ENCODE measurements around the gene SRP72.

The SRP72 gene

GRCh38 chr4:56496241-56496640 is 28.8 kb downstream of the SRP72 start:
- H3K9me3 ChIP-seq (ENCODE audit: control insufficient read depth in 5 of 5, low read length in 5 of 5) = no peaks in the 10 kb centered on the region
- peaks cover 32 to 66% (median 48%) of the 10 kb centered on the region in 5 donors for H3K36me3 ChIP-seq (ENCODE audit: control insufficient read depth in 5 of 5, insufficient read depth in 5 of 5, low read length in 5 of 5)

GRCh38 chr4:56505269-56506130 is 38.1 kb downstream of the SRP72 start, which contains the start of gene ARL9:
ARL9 (plus strand) TSS chr4:56505791; CDS start chr4:56505863, 72 bp downstream.
- peaks cover 13 to 27% (median 14%) of the 10 kb centered on the region in 5 donors for H3K36me3 ChIP-seq (ENCODE audit: control insufficient read depth in 5 of 5, insufficient read depth in 5 of 5, low read length in 5 of 5)
- H3K9ac ChIP-seq (ENCODE audit: low read length in 5 of 5) = peak within 1 kb of the TSS in 4 of 5 donors; percentile 4 to 80 (median 62)
- H3K27ac ChIP-seq (ENCODE audit: low read depth, low read length) = no peak within 1 kb of the TSS
- peaks cover 0 to 16% (median 14%) of the 10 kb centered on the region in 5 donors for H3K4me1 ChIP-seq (ENCODE audit: control insufficient read depth in 5 of 5, insufficient read depth in 5 of 5, low read length in 5 of 5)
- H3K9me3 ChIP-seq (ENCODE audit: control insufficient read depth in 5 of 5, low read length in 5 of 5) = no peaks in the 10 kb centered on the region
- H3K27me3 ChIP-seq (ENCODE audit: control insufficient read depth in 5 of 5, insufficient read depth in 4 of 5, low read length in 5 of 5) = peaks cover 0 to 14% (median 9%) of the 10 kb centered on the region in 5 donors
- peak within 1 kb of the TSS; percentile 64 to 95 (median 75) for H3K4me3 ChIP-seq (ENCODE audit: low read depth in 1 of 5, low read length in 5 of 5)

More at GRCh38 chr4:56496241-56496640, 28.8 kb downstream of the SRP72 start:
- H3K4me1 ChIP-seq (ENCODE audit: control insufficient read depth in 5 of 5, insufficient read depth in 5 of 5, low read length in 5 of 5) = no peaks in the 10 kb centered on the region
- no peaks in the 10 kb centered on the region for H3K27me3 ChIP-seq (ENCODE audit: control insufficient read depth in 5 of 5, insufficient read depth in 4 of 5, low read length in 5 of 5)
- H3K4me3 ChIP-seq (ENCODE audit: low read depth in 1 of 5, low read length in 5 of 5) = no peak overlapping the region
- no peak overlapping the region for H3K9ac ChIP-seq (ENCODE audit: low read length in 5 of 5)
- no peak overlapping the region for H3K27ac ChIP-seq (ENCODE audit: low read depth, low read length)

GRCh38 chr4:56511098-56511497 is 43.7 kb downstream of the SRP72 start:
- Histone ChIP-seq H3K4me1 (ENCODE audit: control insufficient read depth in 5 of 5, insufficient read depth in 5 of 5, low read length in 5 of 5) (peaks cover 0 to 5% (median 4%) of the 10 kb centered on the region in 5 donors), H3K4me3 (ENCODE audit: low read depth in 1 of 5, low read length in 5 of 5) (no peak overlapping the region), H3K36me3 (ENCODE audit: control insufficient read depth in 5 of 5, insufficient read depth in 5 of 5, low read length in 5 of 5) (no peaks in the 10 kb centered on the region), H3K27me3 (ENCODE audit: control insufficient read depth in 5 of 5, insufficient read depth in 4 of 5, low read length in 5 of 5) (peaks cover 0 to 11% (median 6%) of the 10 kb centered on the region in 5 donors), H3K27ac (ENCODE audit: low read depth, low read length) (no peak overlapping the region), H3K9ac (ENCODE audit: low read length in 5 of 5) (no peak overlapping the region), H3K9me3 (ENCODE audit: control insufficient read depth in 5 of 5, low read length in 5 of 5) (no peaks in the 10 kb centered on the region)

GRCh38 chr4:56512166-56512565 is 44.7 kb downstream of the SRP72 start:
- no peaks in the 10 kb centered on the region for H3K4me1 ChIP-seq (ENCODE audit: control insufficient read depth in 5 of 5, insufficient read depth in 5 of 5, low read length in 5 of 5)

GRCh38 chr4:56513517-56513916 is 46.1 kb downstream of the SRP72 start:
- H3K27me3 ChIP-seq (ENCODE audit: control insufficient read depth in 5 of 5, insufficient read depth in 4 of 5, low read length in 5 of 5) = no peaks in the 10 kb centered on the region
- H3K27ac ChIP-seq (ENCODE audit: low read depth, low read length) = no peak overlapping the region

More at GRCh38 chr4:56512166-56512565, 44.7 kb downstream of the SRP72 start:
- Histone ChIP-seq H3K9me3 (ENCODE audit: control insufficient read depth in 5 of 5, low read length in 5 of 5) (no peaks in the 10 kb centered on the region), H3K27ac (ENCODE audit: low read depth, low read length) (no peak overlapping the region), H3K27me3 (ENCODE audit: control insufficient read depth in 5 of 5, insufficient read depth in 4 of 5, low read length in 5 of 5) (peaks cover 0 to under 1% (median 0%) of the 10 kb centered on the region in 5 donors), H3K9ac (ENCODE audit: low read length in 5 of 5) (no peak overlapping the region), H3K4me3 (ENCODE audit: low read depth in 1 of 5, low read length in 5 of 5) (no peak overlapping the region), H3K36me3 (ENCODE audit: control insufficient read depth in 5 of 5, insufficient read depth in 5 of 5, low read length in 5 of 5) (no peaks in the 10 kb centered on the region)

GRCh38 chr4:56530269-56531148 is 63.1 kb downstream of the SRP72 start:
- Histone ChIP-seq H3K36me3 (ENCODE audit: control insufficient read depth in 5 of 5, insufficient read depth in 5 of 5, low read length in 5 of 5) (no peaks in the 10 kb centered on the region), H3K27me3 (ENCODE audit: control insufficient read depth in 5 of 5, insufficient read depth in 4 of 5, low read length in 5 of 5) (peaks cover 0 to 18% (median 5%) of the 10 kb centered on the region in 5 donors), H3K4me3 (ENCODE audit: low read depth in 1 of 5, low read length in 5 of 5) (peak overlapping the region; percentile 74 to 85 (median 81)), H3K9me3 (ENCODE audit: control insufficient read depth in 5 of 5, low read length in 5 of 5) (no peaks in the 10 kb centered on the region), H3K27ac (ENCODE audit: low read depth, low read length) (no peak overlapping the region), H3K4me1 (ENCODE audit: control insufficient read depth in 5 of 5, insufficient read depth in 5 of 5, low read length in 5 of 5) (peaks cover 2 to 15% (median 11%) of the 10 kb centered on the region in 5 donors), H3K9ac (ENCODE audit: low read length in 5 of 5) (peak overlapping the region in 4 of 5 donors; percentile 21 to 55 (median 42))

More at GRCh38 chr4:56513517-56513916, 46.1 kb downstream of the SRP72 start:
- Histone ChIP-seq H3K36me3 (ENCODE audit: control insufficient read depth in 5 of 5, insufficient read depth in 5 of 5, low read length in 5 of 5) (no peaks in the 10 kb centered on the region), H3K4me1 (ENCODE audit: control insufficient read depth in 5 of 5, insufficient read depth in 5 of 5, low read length in 5 of 5) (no peaks in the 10 kb centered on the region), H3K9me3 (ENCODE audit: control insufficient read depth in 5 of 5, low read length in 5 of 5) (no peaks in the 10 kb centered on the region), H3K9ac (ENCODE audit: low read length in 5 of 5) (no peak overlapping the region), H3K4me3 (ENCODE audit: low read depth in 1 of 5, low read length in 5 of 5) (no peak overlapping the region)

- H3K9ac ChIP-seq (ENCODE audit: low read length in 5 of 5) = peak overlapping the region in 3 of 5 donors; percentile 21 to 55 (median 42)
- H3K27ac ChIP-seq (ENCODE audit: low read depth, low read length) = no peak overlapping the region
- peak overlapping the region; percentile 41 to 85 (median 81) for H3K4me3 ChIP-seq (ENCODE audit: low read depth in 1 of 5, low read length in 5 of 5)
These were observed 63.8 kb downstream of the SRP72 start for GRCh38 chr4:56531149-56531770.

GRCh38 chr4:56531823-56532222 is 64.4 kb downstream of the SRP72 start:
- Histone ChIP-seq H3K4me3 (ENCODE audit: low read depth in 1 of 5, low read length in 5 of 5) (no peak overlapping the region), H3K27me3 (ENCODE audit: control insufficient read depth in 5 of 5, insufficient read depth in 4 of 5, low read length in 5 of 5) (peaks cover 0 to 18% (median 5%) of the 10 kb centered on the region in 5 donors), H3K9me3 (ENCODE audit: control insufficient read depth in 5 of 5, low read length in 5 of 5) (no peaks in the 10 kb centered on the region), H3K9ac (ENCODE audit: low read length in 5 of 5) (no peak overlapping the region), H3K27ac (ENCODE audit: low read depth, low read length) (no peak overlapping the region), H3K36me3 (ENCODE audit: control insufficient read depth in 5 of 5, insufficient read depth in 5 of 5, low read length in 5 of 5) (no peaks in the 10 kb centered on the region), H3K4me1 (ENCODE audit: control insufficient read depth in 5 of 5, insufficient read depth in 5 of 5, low read length in 5 of 5) (peaks cover 2 to 15% (median 11%) of the 10 kb centered on the region in 5 donors)

More at GRCh38 chr4:56531149-56531770, 63.8 kb downstream of the SRP72 start:
- no peaks in the 10 kb centered on the region for H3K9me3 ChIP-seq (ENCODE audit: control insufficient read depth in 5 of 5, low read length in 5 of 5)
- H3K36me3 ChIP-seq (ENCODE audit: control insufficient read depth in 5 of 5, insufficient read depth in 5 of 5, low read length in 5 of 5) = no peaks in the 10 kb centered on the region
- peaks cover 0 to 18% (median 5%) of the 10 kb centered on the region in 5 donors for H3K27me3 ChIP-seq (ENCODE audit: control insufficient read depth in 5 of 5, insufficient read depth in 4 of 5, low read length in 5 of 5)
- peaks cover 2 to 15% (median 11%) of the 10 kb centered on the region in 5 donors for H3K4me1 ChIP-seq (ENCODE audit: control insufficient read depth in 5 of 5, insufficient read depth in 5 of 5, low read length in 5 of 5)

GRCh38 chr4:56532239-56532638 is 64.8 kb downstream of the SRP72 start:
- H3K36me3 ChIP-seq (ENCODE audit: control insufficient read depth in 5 of 5, insufficient read depth in 5 of 5, low read length in 5 of 5) = no peaks in the 10 kb centered on the region
- no peak overlapping the region for H3K9ac ChIP-seq (ENCODE audit: low read length in 5 of 5)
- no peaks in the 10 kb centered on the region for H3K9me3 ChIP-seq (ENCODE audit: control insufficient read depth in 5 of 5, low read length in 5 of 5)
- H3K27me3 ChIP-seq (ENCODE audit: control insufficient read depth in 5 of 5, insufficient read depth in 4 of 5, low read length in 5 of 5) = peaks cover 0 to 18% (median 5%) of the 10 kb centered on the region in 5 donors
- H3K4me1 ChIP-seq (ENCODE audit: control insufficient read depth in 5 of 5, insufficient read depth in 5 of 5, low read length in 5 of 5) = peaks cover 2 to 15% (median 11%) of the 10 kb centered on the region in 5 donors
- H3K4me3 ChIP-seq (ENCODE audit: low read depth in 1 of 5, low read length in 5 of 5) = no peak overlapping the region
- H3K27ac ChIP-seq (ENCODE audit: low read depth, low read length) = no peak overlapping the region

Measured in subcutaneous abdominal adipose tissue (tissue), 5 donors.